Spleen (tissue), 11 donors: Measurements from ENCODE around the gene FUOM. TPM values are rescaled to one million over a fixed set of nuclear protein-coding genes. Genes with fewer than 3 reads are reported as not detected.
"Not testable (repeated sequence)": the region's sequence is repeated elsewhere in the genome, so short reads cannot be mapped to it uniquely, and the experiment has no call there.

Source experiments
- DNase-seq: peaks from one replicate; pipeline ENCODE4 v3.0.0-alpha.2; 2020
- H3K27ac ChIP-seq, 8 donors: fragments of 200-600 bp; sonication (generic) in 7 of 8; 1 replicate in 4 of 8; 2 replicates in 4 of 8; pipeline versions ENCODE4 v1.5.0 to v1.8.0; 2016 to 2021; ENCODE audit warnings: inconsistent platforms in 4 of 8, mild to moderate bottlenecking in 4 of 8, moderate library complexity in 1 of 8
- H3K27me3 ChIP-seq, 7 donors: fragments of 200-600 bp; sonication (generic) in 6 of 7; replicated peaks in 1 of 7; 1 replicate in 4 of 7; 2 replicates in 3 of 7; pipeline versions ENCODE4 v1.5.0 to v1.8.0; 2016 to 2021; ENCODE audit warnings: inconsistent platforms in 3 of 7, mild to moderate bottlenecking in 1 of 7
- H3K36me3 ChIP-seq, 6 donors: fragments of 200-600 bp; sonication (generic) in 5 of 6; 1 replicate in 4 of 6; 2 replicates in 2 of 6; pipeline versions ENCODE4 v1.5.0 to v1.8.0; 2016 to 2021; ENCODE audit warnings: inconsistent platforms in 2 of 6
- H3K4me1 ChIP-seq, 6 donors: fragments of 200-600 bp; sonication (generic) in 5 of 6; 1 replicate in 3 of 6; 2 replicates in 3 of 6; pipeline versions ENCODE4 v1.5.0 to v1.8.0; 2016 to 2021; ENCODE audit warnings: inconsistent platforms in 3 of 6
- H3K4me3 ChIP-seq, 8 donors: fragments of 200-600 bp; sonication (generic) in 7 of 8; 1 replicate in 4 of 8; 2 replicates in 4 of 8; pipeline versions ENCODE4 v1.5.0 to v1.8.0; 2016 to 2021; ENCODE audit warnings: inconsistent platforms in 4 of 8, mild to moderate bottlenecking in 4 of 8, moderate library complexity in 2 of 8
- H3K9me3 ChIP-seq, 8 donors: fragments of 200-600 bp; sonication (generic) in 7 of 8; 1 replicate in 4 of 8; 2 replicates in 4 of 8; pipeline versions ENCODE4 v1.5.0 to v1.8.0; 2016 to 2021; ENCODE audit warnings: inconsistent platforms in 4 of 8
- POLR2A ChIP-seq, 3 donors: fragments of 450-650 bp; IDR thresholded peaks; one replicate each; pipeline ENCODE4 v1.5.1; 2017; ENCODE audit warnings: antibody characterized with exemption in 3 of 3, mild to moderate bottlenecking in 1 of 3
- POLR2AphosphoS5 ChIP-seq, 3 donors: sonication (generic); formaldehyde crosslinking; IDR thresholded peaks; one replicate each; pipeline ENCODE4 v1.5.1; 2017; ENCODE audit warnings: antibody characterized with exemption in 3 of 3
- WGBS, 5 donors: extraction: QIAGEN DNeasy Blood & Tissue Kit in 3 of 5; methylation state at CpG; one replicate each; pipeline versions ENCODE4 v1.1.5 to v1.1.7; 2013 to 2018; 5-methylcytosine and 5-hydroxymethylcytosine counted together
- intact Hi-C: fragments of 100-400 bp; cut with DNase I; formaldehyde crosslinking; loops from one replicate; pipeline ENCODE4 v1.15.0; 2023; ENCODE audit warnings: low total_unique reads
- polyA plus RNA-seq, 3 donors: library from polyadenylated mRNA; stranded (reverse); fragments of 200-250 nt; gene quantifications; one replicate each; pipeline ENCODE4 v1.2.1, GENCODE V29; 2013
- total RNA-seq, 7 donors: library from RNA; depleted of rRNA in 3 of 7; stranded (reverse); fragments of >200 nt in 3 of 7; fragmentation: NEBNext Ultra II Directional in 4 of 7; extraction: Animal tissue kit (Norgen Biotek cat#: 25700) in 4 of 7; gene quantifications; one replicate each; pipeline versions ENCODE4 v1.1.0 to v1.2.1, GENCODE V29; 2016 to 2021
- TF ChIP-seq, protein P1 (sequence below), 11 experiments: fragments of 200-600 bp in 7 of 11; fragments of 450-650 bp in 4 of 11; sonication (generic) in 4 of 11; IDR thresholded peaks in 8 of 11; conservative IDR thresholded peaks in 3 of 11; 1 replicate in 7 of 11; 2 replicates in 4 of 11; pipeline versions ENCODE4 v1.4.0 to v1.8.0; 2016 to 2021; ENCODE audit warnings: antibody characterized with exemption in 11 of 11, inconsistent platforms in 4 of 11, mild to moderate bottlenecking in 1 of 11
- donor health status: healthy with polysubstance abuse.
- donor health status: DM: no; HTN: no; CAD: no; lungs with moderate emphysema.
- donor health status: DM: no; HTN: no; CAD: no.
- donor health status: Bipolar disorder and iron deficiency.
- donor health status: healthy.
- donor health status: DM: no; HTN: no; CAD: no.
- donor health status: DM: yes; HTN: yes; CAD: no.

FUOM gene
- total and polyA plus RNA-seq, 10 donors: 25.3 to 79.6 (median 34.6) TPM

DNA sequence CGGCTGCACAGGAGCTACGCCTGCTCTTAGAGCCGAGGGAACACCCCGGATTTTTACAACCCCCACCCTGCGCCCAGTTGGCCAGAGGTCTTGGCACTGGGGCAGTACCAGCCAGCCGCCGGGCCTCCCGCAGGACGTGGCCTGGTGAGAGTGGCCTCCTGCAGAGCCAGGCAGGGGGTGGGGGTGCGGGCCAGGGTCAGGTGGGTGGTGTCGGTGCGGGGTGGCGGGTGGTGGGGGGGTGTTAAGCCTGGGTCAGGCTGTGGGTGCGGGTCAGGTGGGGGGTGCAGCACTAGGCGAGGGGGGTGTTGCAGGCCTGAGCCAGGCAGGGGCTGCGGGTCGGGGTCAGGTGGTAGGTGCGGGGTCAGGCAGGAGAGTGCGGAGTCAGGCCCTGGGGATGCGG, 14.7 kb upstream of the FUOM start:
- peaks cover 6 to 31% (median 21%) of the 10 kb centered on the region in 6 donors for H3K4me1 ChIP-seq
- H3K36me3 ChIP-seq: peaks cover 0 to 40% (median 26%) of the 10 kb centered on the region in 6 donors
- peak; percentile 88 for DNase-seq
- peak overlapping the region in 4 of 8 donors; percentile 69 to 91 (median 76) for H3K4me3 ChIP-seq
- intact Hi-C loops: no loop called here
- no peak for TF ChIP-seq POLR2AphosphoS5 (IDR thresholded peaks at IDR 0.05)
- TF ChIP-seq, protein P1, sequence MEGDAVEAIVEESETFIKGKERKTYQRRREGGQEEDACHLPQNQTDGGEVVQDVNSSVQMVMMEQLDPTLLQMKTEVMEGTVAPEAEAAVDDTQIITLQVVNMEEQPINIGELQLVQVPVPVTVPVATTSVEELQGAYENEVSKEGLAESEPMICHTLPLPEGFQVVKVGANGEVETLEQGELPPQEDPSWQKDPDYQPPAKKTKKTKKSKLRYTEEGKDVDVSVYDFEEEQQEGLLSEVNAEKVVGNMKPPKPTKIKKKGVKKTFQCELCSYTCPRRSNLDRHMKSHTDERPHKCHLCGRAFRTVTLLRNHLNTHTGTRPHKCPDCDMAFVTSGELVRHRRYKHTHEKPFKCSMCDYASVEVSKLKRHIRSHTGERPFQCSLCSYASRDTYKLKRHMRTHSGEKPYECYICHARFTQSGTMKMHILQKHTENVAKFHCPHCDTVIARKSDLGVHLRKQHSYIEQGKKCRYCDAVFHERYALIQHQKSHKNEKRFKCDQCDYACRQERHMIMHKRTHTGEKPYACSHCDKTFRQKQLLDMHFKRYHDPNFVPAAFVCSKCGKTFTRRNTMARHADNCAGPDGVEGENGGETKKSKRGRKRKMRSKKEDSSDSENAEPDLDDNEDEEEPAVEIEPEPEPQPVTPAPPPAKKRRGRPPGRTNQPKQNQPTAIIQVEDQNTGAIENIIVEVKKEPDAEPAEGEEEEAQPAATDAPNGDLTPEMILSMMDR (IDR thresholded peaks at IDR 0.05 in 8 of 11, conservative IDR thresholded peaks at IDR 0.05 in 3 of 11): no peak
- TF ChIP-seq POLR2A (IDR thresholded peaks at IDR 0.05): no peak
- H3K27me3 ChIP-seq: no peaks in the 10 kb centered on the region
- 47 to 60% (median 51%) methylated on average over 11 to 20 of the region's 20 CpGs for WGBS, 5 donors
- no peaks in the 10 kb centered on the region for H3K9me3 ChIP-seq
- H3K27ac ChIP-seq: peak overlapping the region in 2 of 8 donors; percentile 14 to 92

DNA sequence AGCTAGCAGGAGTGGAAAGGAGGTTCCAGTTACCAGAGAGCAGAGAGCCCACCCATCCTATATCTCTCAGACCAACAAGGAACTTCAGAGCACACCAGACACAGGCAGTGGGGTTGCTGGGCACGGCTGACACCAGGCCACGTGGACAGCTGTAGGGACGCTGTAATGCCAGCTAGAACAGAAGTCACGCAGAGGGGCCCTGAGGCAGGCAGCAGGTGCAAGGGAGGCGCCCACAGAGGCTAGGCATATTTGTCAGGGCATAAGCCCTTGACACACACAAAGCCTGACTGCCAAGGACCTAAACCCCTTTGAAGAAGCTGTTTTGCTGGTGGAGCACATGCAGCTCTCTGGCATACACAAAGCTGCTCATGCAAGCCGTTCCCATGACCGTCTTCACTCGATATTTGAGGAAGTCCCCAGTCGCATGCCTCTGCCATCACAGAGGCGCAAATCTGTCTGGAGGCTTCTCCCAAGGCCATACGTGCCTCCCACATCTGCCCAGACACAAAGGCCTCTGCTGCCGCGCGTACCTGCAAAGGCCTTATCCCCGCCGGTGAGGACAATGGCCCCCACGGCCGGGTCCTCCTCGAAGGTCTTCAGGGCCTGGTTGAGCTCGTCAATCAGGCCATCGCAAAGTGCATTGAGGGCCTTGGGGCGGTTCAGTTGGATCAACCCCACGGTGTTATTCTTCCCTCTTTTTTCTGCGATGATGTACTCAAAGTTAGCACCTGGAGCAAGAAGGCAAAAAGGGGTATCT, 12.4 kb upstream of the FUOM start:
- Histone ChIP-seq H3K9me3 (no peaks in the 10 kb centered on the region), H3K27me3 (no peaks in the 10 kb centered on the region), H3K4me1 (peaks cover 6 to 28% (median 18%) of the 10 kb centered on the region in 6 donors), H3K27ac (no peak overlapping the region), H3K4me3 (no peak overlapping the region), H3K36me3 (peaks cover 0 to 62% (median 45%) of the 10 kb centered on the region in 6 donors)
- WGBS, 5 donors: 87 to 91% (median 91%) methylated on average over 24 of the region's 24 CpGs
- TF ChIP-seq, protein P1 (IDR thresholded peaks at IDR 0.05 in 8 of 11, conservative IDR thresholded peaks at IDR 0.05 in 3 of 11): no peak
- no peak for TF ChIP-seq POLR2AphosphoS5 (IDR thresholded peaks at IDR 0.05)
- no peak for TF ChIP-seq POLR2A (IDR thresholded peaks at IDR 0.05)
- no peak for DNase-seq
- intact Hi-C loops: no loop called here

DNA sequence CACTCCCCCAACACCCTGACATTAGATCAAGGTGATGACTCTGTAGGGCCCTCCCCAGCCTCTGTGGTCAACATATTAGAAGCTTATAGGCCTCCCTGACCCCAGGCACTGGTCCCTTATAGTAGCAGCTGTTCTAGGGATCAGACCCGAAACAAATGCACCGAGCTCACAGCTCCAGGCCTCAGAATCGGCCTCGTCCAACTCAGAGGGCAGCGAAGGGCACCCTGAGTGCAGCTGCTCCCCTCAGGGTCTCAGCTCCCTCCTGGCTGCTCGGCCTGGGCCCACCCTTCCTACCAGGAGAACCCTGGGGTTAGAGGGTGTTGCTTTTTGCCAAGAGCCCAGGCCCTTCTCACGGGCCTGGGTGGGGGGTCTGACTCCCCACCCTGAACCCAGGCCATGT, 10.3 kb upstream of the FUOM start:
- peaks cover 0 to 82% (median 63%) of the 10 kb centered on the region in 6 donors for H3K36me3 ChIP-seq
- peaks cover 6 to 14% (median 10%) of the 10 kb centered on the region in 6 donors for H3K4me1 ChIP-seq
- no peaks in the 10 kb centered on the region for H3K9me3 ChIP-seq
- H3K27ac ChIP-seq: no peak overlapping the region
- no peaks in the 10 kb centered on the region for H3K27me3 ChIP-seq
- intact Hi-C loops: no loop called here
- 90 to 98% (median 94%) methylated on average over 7 of the region's 7 CpGs for WGBS, 5 donors
- no peak for DNase-seq
- no peak overlapping the region for H3K4me3 ChIP-seq
- TF ChIP-seq, protein P1 (IDR thresholded peaks at IDR 0.05 in 8 of 11, conservative IDR thresholded peaks at IDR 0.05 in 3 of 11): no peak
- TF ChIP-seq POLR2A (IDR thresholded peaks at IDR 0.05) (no peak), POLR2AphosphoS5 (IDR thresholded peaks at IDR 0.05) (no peak)

DNA sequence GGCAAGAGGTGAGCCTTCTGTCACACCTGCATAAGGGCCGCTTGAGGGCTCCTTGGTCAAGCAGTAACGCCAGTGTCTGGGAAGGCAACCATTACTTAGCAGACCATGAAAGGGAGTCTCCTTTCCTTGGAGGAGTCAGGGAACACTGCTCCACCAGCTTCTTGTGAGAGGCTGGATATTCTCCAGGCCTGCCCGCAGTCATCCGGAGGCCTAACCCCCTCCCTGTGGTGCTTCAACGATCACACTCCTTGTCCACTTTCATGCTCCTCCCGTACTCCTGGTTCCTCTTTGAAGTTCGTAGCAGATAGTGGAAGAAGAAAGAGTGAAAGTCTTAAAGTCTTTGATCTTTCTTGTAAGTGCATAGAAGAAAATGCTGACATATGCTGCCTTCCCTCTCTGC, 9.6 kb upstream of the FUOM start:
- H3K27ac ChIP-seq, H3K27me3 ChIP-seq, H3K9me3 ChIP-seq, H3K4me3 ChIP-seq, DNase-seq, intact Hi-C loops: not testable (repeated sequence)
- WGBS, 5 donors: 71 to 85% (median 81%) methylated on average over 1 to 4 of the region's 7 CpGs; no CpG with 5 or more reads in 1 of the 5 donors
- Histone ChIP-seq H3K36me3 (peaks cover 0 to 89% (median 70%) of the 10 kb centered on the region in 6 donors), H3K4me1 (peaks cover 5 to 11% (median 9%) of the 10 kb centered on the region in 6 donors)
